Neural cell (in vitro differentiated cells): ENCODE results near the gene RAB27B. TPM values are rescaled to one million over a fixed set of nuclear protein-coding genes. Genes with fewer than 3 reads are reported as not detected.

Source experiments
- H2AFZ ChIP-seq: fragments of 200-600, 300-800 bp; sonication (generic), shearing (Covaris generic); 2 replicates; pipeline ENCODE4 v1.6.0; 2014; ENCODE audit warnings: low read depth, mild to moderate bottlenecking, antibody characterized with exemption, low read length, moderate library complexity
- H3F3A ChIP-seq: fragments of 200-600 bp; shearing (Covaris generic); 2 replicates; pipeline ENCODE4 v1.6.1; 2016; ENCODE audit warnings: mild to moderate bottlenecking, moderate library complexity, mixed read lengths, antibody characterized with exemption, low read length; ENCODE audit not compliant: insufficient read depth, poor library complexity, severe bottlenecking
- H3K27ac ChIP-seq: fragments of 200-600, 300-800 bp; sonication (generic), shearing (Covaris generic); 2 replicates; pipeline ENCODE4 v1.5.1; 2014; ENCODE audit warnings: mild to moderate bottlenecking, low read length, moderate library complexity
- H3K27me3 ChIP-seq: fragments of 300-800, 200-600 bp; sonication (generic), shearing (Covaris generic); 2 replicates; pipeline ENCODE4 v1.6.0; 2014; ENCODE audit warnings: mild to moderate bottlenecking, low read depth, low read length, moderate library complexity; ENCODE audit not compliant: insufficient read depth
- H3K36me3 ChIP-seq: fragments of 300-800, 200-600 bp; sonication (generic), shearing (Covaris generic); 2 replicates; pipeline ENCODE4 v1.5.1; 2014; ENCODE audit warnings: mild to moderate bottlenecking, antibody characterized with exemption, low read length, moderate library complexity; ENCODE audit not compliant: insufficient read depth
- H3K4me2 ChIP-seq: fragments of 300-800, 200-600 bp; sonication (generic), shearing (Covaris generic); 2 replicates; pipeline ENCODE4 v1.6.0; 2014; ENCODE audit warnings: mild to moderate bottlenecking, low read length
- H3K4me3 ChIP-seq: fragments of 300-800, 200-600 bp; sonication (generic), shearing (Covaris generic); 2 replicates; pipeline ENCODE4 v1.5.1; 2014; ENCODE audit warnings: mild to moderate bottlenecking, low read length, moderate library complexity
- H3K79me2 ChIP-seq: fragments of 200-600 bp; shearing (Covaris generic); replicated peaks from 2 replicates; pipeline ENCODE4 v1.6.0; 2014; ENCODE audit warnings: mild to moderate bottlenecking, low read length, moderate library complexity; ENCODE audit not compliant: insufficient read depth
- H3K9ac ChIP-seq: fragments of 300-800, 200-600 bp; sonication (generic), shearing (Covaris generic); 2 replicates; pipeline ENCODE4 v1.6.1; 2016; ENCODE audit warnings: mild to moderate bottlenecking, low read length, mixed read lengths
- H3K9me2 ChIP-seq: fragments of 200-600 bp; shearing (Covaris generic); 2 replicates; pipeline ENCODE4 v1.6.1; 2016; ENCODE audit warnings: mild to moderate bottlenecking, low read length, mixed read lengths; ENCODE audit not compliant: insufficient read depth
- H3K9me3 ChIP-seq: fragments of 200-600, 300-800 bp; sonication (generic), shearing (Covaris generic); 2 replicates; pipeline ENCODE4 v1.6.1; 2016; ENCODE audit warnings: mild to moderate bottlenecking, mixed run types, low read length, moderate library complexity, mixed read lengths
- H4K20me1 ChIP-seq: fragments of 200-600 bp; shearing (Covaris generic); 2 replicates; pipeline ENCODE4 v1.6.1; 2016; ENCODE audit warnings: mild to moderate bottlenecking, mixed run types; ENCODE audit not compliant: insufficient read depth
- EP300 ChIP-seq: fragments of 450-650 bp; conservative IDR thresholded peaks from 2 replicates; pipeline ENCODE4 v1.6.1; 2014; ENCODE audit warnings: antibody characterized with exemption, mild to moderate bottlenecking, moderate library complexity; ENCODE audit not compliant: poor library complexity, severe bottlenecking
- EZH2 ChIP-seq: fragments of 200-600, 300-800 bp; shearing (Covaris generic), sonication (generic); IDR thresholded peaks from 2 replicates; pipeline ENCODE4 v1.6.1; 2014; ENCODE audit warnings: antibody characterized with exemption, low read length, borderline replicate concordance, mild to moderate bottlenecking; ENCODE audit not compliant: insufficient read depth, poor library complexity, severe bottlenecking
- MXI1 ChIP-seq: fragments of 450-650 bp; conservative IDR thresholded peaks from 2 replicates; pipeline ENCODE4 v1.6.1; 2014; ENCODE audit warnings: antibody characterized with exemption, mild to moderate bottlenecking; ENCODE audit not compliant: poor library complexity, severe bottlenecking
- POLR2AphosphoS5 ChIP-seq: IDR thresholded peaks from 2 replicates; pipeline ENCODE4 v1.6.1; 2012
- RAD21 ChIP-seq: fragments of 450-650 bp; conservative IDR thresholded peaks from 2 replicates; pipeline ENCODE4 v1.6.1; 2014; ENCODE audit warnings: antibody characterized with exemption, mild to moderate bottlenecking, moderate library complexity
- SMC3 ChIP-seq: fragments of 450-650 bp; conservative IDR thresholded peaks from 2 replicates; pipeline ENCODE4 v1.6.1; 2014; ENCODE audit warnings: antibody characterized with exemption, mild to moderate bottlenecking, moderate library complexity; ENCODE audit not compliant: poor library complexity
- TAF1 ChIP-seq: IDR thresholded peaks from 2 replicates; pipeline ENCODE4 v1.6.1; 2012; ENCODE audit warnings: low read depth
- polyA plus RNA-seq: library from polyadenylated mRNA; depleted of rRNA; stranded (reverse); fragments of >200 nt; gene quantifications from 2 replicates; pipeline ENCODE4 v1.2.3, GENCODE V29; 2014
- TF ChIP-seq, protein P1 (sequence below): IDR thresholded peaks from 2 replicates; pipeline ENCODE4 v1.6.1; 2012; ENCODE audit warnings: borderline replicate concordance
- TF ChIP-seq, protein P2 (sequence below): fragments of 450-650 bp; IDR thresholded peaks from 2 replicates; pipeline ENCODE4 v1.5.1; 2014; ENCODE audit warnings: antibody characterized with exemption, mild to moderate bottlenecking, moderate library complexity; ENCODE audit not compliant: poor library complexity, severe bottlenecking

The RAB27B gene
- polyA plus RNA-seq, 1 donor from 2014 or later: 37.3 TPM

- Histone ChIP-seq H3K4me3 (no peak overlapping the region), H3F3A (no peaks in the 10 kb centered on the region), H4K20me1 (no peaks in the 10 kb centered on the region), H3K36me3 (no peaks in the 10 kb centered on the region), H3K27me3 (no peaks in the 10 kb centered on the region), H3K27ac (no peak overlapping the region), H3K4me2 (no peak overlapping the region), H3K9ac (no peak overlapping the region), H3K79me2 (no peaks in the 10 kb centered on the region), H3K9me2 (no peaks in the 10 kb centered on the region), H3K9me3 (no peaks in the 10 kb centered on the region), H2AFZ (no peak overlapping the region)
- TF ChIP-seq EZH2: no peak
Observed at GRCh38 chr18:54830260-54830659, 2.0 kb downstream of the RAB27B start.

GRCh38 chr18:54830866-54831265 lies 2.6 kb downstream of the RAB27B start:
- H3K4me3 ChIP-seq: no peak overlapping the region

DNA sequence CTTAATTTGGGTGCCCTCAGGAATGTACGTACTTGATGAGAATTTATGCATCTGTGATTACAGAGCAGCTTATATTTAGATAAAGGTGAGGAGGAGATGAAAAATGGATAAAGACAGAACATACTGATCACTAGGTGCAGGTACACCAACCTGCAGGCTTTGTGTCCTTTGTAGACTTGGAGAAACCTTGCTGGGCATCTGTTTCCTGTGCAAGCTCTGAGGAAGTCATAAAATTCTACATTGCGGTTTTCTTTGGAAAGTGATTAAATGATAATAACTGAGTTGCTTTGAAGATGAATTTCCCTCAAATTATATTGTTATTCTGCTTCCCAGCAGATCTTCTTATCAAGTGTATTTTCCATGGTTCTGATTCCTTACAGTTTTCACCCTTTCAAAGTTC lies 7.7 kb downstream of the RAB27B start:
- H4K20me1 ChIP-seq: no peaks in the 10 kb centered on the region
- no peak overlapping the region for H2AFZ ChIP-seq
- H3K4me2 ChIP-seq: no peak overlapping the region
- no peaks in the 10 kb centered on the region for H3K27me3 ChIP-seq
- H3K27ac ChIP-seq: no peak overlapping the region
- H3K36me3 ChIP-seq: no peaks in the 10 kb centered on the region
- H3K9me3 ChIP-seq: no peaks in the 10 kb centered on the region
- H3F3A ChIP-seq: no peaks in the 10 kb centered on the region
- no peak overlapping the region for H3K4me3 ChIP-seq
- H3K9ac ChIP-seq: no peak overlapping the region
- no peaks in the 10 kb centered on the region for H3K79me2 ChIP-seq
- H3K9me2 ChIP-seq: no peaks in the 10 kb centered on the region
- no peak for TF ChIP-seq TAF1
- TF ChIP-seq, protein P1, sequence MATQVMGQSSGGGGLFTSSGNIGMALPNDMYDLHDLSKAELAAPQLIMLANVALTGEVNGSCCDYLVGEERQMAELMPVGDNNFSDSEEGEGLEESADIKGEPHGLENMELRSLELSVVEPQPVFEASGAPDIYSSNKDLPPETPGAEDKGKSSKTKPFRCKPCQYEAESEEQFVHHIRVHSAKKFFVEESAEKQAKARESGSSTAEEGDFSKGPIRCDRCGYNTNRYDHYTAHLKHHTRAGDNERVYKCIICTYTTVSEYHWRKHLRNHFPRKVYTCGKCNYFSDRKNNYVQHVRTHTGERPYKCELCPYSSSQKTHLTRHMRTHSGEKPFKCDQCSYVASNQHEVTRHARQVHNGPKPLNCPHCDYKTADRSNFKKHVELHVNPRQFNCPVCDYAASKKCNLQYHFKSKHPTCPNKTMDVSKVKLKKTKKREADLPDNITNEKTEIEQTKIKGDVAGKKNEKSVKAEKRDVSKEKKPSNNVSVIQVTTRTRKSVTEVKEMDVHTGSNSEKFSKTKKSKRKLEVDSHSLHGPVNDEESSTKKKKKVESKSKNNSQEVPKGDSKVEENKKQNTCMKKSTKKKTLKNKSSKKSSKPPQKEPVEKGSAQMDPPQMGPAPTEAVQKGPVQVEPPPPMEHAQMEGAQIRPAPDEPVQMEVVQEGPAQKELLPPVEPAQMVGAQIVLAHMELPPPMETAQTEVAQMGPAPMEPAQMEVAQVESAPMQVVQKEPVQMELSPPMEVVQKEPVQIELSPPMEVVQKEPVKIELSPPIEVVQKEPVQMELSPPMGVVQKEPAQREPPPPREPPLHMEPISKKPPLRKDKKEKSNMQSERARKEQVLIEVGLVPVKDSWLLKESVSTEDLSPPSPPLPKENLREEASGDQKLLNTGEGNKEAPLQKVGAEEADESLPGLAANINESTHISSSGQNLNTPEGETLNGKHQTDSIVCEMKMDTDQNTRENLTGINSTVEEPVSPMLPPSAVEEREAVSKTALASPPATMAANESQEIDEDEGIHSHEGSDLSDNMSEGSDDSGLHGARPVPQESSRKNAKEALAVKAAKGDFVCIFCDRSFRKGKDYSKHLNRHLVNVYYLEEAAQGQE: no peak
- TF ChIP-seq SMC3: no peak
- no peak for TF ChIP-seq MXI1
- no peak for TF ChIP-seq EZH2
- no peak for TF ChIP-seq RAD21
- no peak for TF ChIP-seq EP300

More at GRCh38 chr18:54830866-54831265, 2.6 kb downstream of the RAB27B start:
- Histone ChIP-seq H4K20me1 (no peaks in the 10 kb centered on the region), H2AFZ (no peak overlapping the region), H3K27ac (no peak overlapping the region), H3K4me2 (no peak overlapping the region), H3F3A (no peaks in the 10 kb centered on the region), H3K9me3 (no peaks in the 10 kb centered on the region), H3K9me2 (no peaks in the 10 kb centered on the region), H3K27me3 (no peaks in the 10 kb centered on the region), H3K36me3 (no peaks in the 10 kb centered on the region), H3K79me2 (no peaks in the 10 kb centered on the region), H3K9ac (no peak overlapping the region)
- TF ChIP-seq, protein P2, sequence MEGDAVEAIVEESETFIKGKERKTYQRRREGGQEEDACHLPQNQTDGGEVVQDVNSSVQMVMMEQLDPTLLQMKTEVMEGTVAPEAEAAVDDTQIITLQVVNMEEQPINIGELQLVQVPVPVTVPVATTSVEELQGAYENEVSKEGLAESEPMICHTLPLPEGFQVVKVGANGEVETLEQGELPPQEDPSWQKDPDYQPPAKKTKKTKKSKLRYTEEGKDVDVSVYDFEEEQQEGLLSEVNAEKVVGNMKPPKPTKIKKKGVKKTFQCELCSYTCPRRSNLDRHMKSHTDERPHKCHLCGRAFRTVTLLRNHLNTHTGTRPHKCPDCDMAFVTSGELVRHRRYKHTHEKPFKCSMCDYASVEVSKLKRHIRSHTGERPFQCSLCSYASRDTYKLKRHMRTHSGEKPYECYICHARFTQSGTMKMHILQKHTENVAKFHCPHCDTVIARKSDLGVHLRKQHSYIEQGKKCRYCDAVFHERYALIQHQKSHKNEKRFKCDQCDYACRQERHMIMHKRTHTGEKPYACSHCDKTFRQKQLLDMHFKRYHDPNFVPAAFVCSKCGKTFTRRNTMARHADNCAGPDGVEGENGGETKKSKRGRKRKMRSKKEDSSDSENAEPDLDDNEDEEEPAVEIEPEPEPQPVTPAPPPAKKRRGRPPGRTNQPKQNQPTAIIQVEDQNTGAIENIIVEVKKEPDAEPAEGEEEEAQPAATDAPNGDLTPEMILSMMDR: no peak
- TF ChIP-seq EP300 (no peak), EZH2 (no peak), POLR2AphosphoS5 (no peak), TAF1 (no peak), RAD21 (no peak), MXI1 (no peak), SMC3 (no peak)
- TF ChIP-seq, protein P1: no peak
